Measurements from ENCODE around the gene PLAAT4. TPM values are rescaled to one million over a fixed set of nuclear protein-coding genes. Genes with fewer than 3 reads are reported as not detected.

Gene PLAAT4
- total and polyA plus RNA-seq, 12 donors = 3.3 to 565 (median 9.0) TPM

GRCh38 chr11:63502252-63502820 is 34.3 kb upstream of the PLAAT4 start:
- TF ChIP-seq CTCF (IDR thresholded peaks at IDR 0.05) = no peak
- Histone ChIP-seq H3K4me1 (peaks cover 0 to 51% (median 11%) of the 10 kb centered on the region in 9 donors), H3K27me3 (peaks cover 0 to 2% (median 0%) of the 10 kb centered on the region in 7 donors), H3K9me3 (peaks cover 0 to 29% (median 6%) of the 10 kb centered on the region in 11 donors), H3K36me3 (no peaks in the 10 kb centered on the region), H3K4me3 (no peak overlapping the region), H3K27ac (peak overlapping the region in 1 of 10 donors; percentile 55)
- DNase-seq (no peak), ATAC-seq (no peak)
- intact Hi-C loops (cut with DNase I) = no loop called here
- 55 to 75% methylated on average over 2 of the region's 2 CpGs for WGBS, 2 donors

GRCh38 chr11:63503492-63503891 is 33.1 kb upstream of the PLAAT4 start:
- 77 to 88% methylated on average over 6 of the region's 6 CpGs for WGBS, 2 donors

GRCh38 chr11:63504054-63504453 is 32.6 kb upstream of the PLAAT4 start:
- Histone ChIP-seq H3K36me3 (no peaks in the 10 kb centered on the region), H3K4me3 (no peak overlapping the region), H3K4me1 (peaks cover 0 to 63% (median 11%) of the 10 kb centered on the region in 9 donors), H3K27ac (peak overlapping the region in 1 of 10 donors; percentile 55), H3K27me3 (no peaks in the 10 kb centered on the region), H3K9me3 (peaks cover 0 to 22% (median 6%) of the 10 kb centered on the region in 11 donors)
- TF ChIP-seq CTCF (IDR thresholded peaks at IDR 0.05) = no peak
- 74 to 87% methylated on average over 1 of the region's 1 CpG for WGBS, 2 donors
- ATAC-seq (no peak), DNase-seq (no peak)
- intact Hi-C loops (cut with DNase I) = no loop called here

More at GRCh38 chr11:63503492-63503891, 33.1 kb upstream of the PLAAT4 start:
- Histone ChIP-seq H3K9me3 (peaks cover 0 to 26% (median 6%) of the 10 kb centered on the region in 11 donors), H3K36me3 (no peaks in the 10 kb centered on the region), H3K4me3 (no peak overlapping the region), H3K27me3 (peaks cover 0 to 2% (median 0%) of the 10 kb centered on the region in 7 donors), H3K4me1 (peaks cover 0 to 62% (median 11%) of the 10 kb centered on the region in 9 donors), H3K27ac (peak overlapping the region in 1 of 10 donors; percentile 55)
- DNase-seq (peak in 1 of 2 donors; percentile 27), ATAC-seq (peak in 3 of 8 donors; percentile 35 to 46 (median 36))
- no peak for TF ChIP-seq CTCF (IDR thresholded peaks at IDR 0.05)
- intact Hi-C loops (cut with DNase I) = no loop called here

GRCh38 chr11:63504933-63505586 is 31.5 kb upstream of the PLAAT4 start:
- ATAC-seq = peak in 7 of 8 donors; percentile 26 to 81 (median 68)
- WGBS, 2 donors = 57 to 66% methylated on average over 4 of the region's 4 CpGs
- intact Hi-C loops (cut with DNase I) = no loop called here
- Histone ChIP-seq H3K36me3 (no peaks in the 10 kb centered on the region), H3K4me1 (peaks cover 0 to 63% (median 11%) of the 10 kb centered on the region in 9 donors), H3K4me3 (peak overlapping the region in 1 of 10 donors; percentile 1), H3K27me3 (no peaks in the 10 kb centered on the region), H3K9me3 (peaks cover 0 to 12% (median 2%) of the 10 kb centered on the region in 11 donors), H3K27ac (peak overlapping the region in 1 of 10 donors; percentile 65)
- DNase-seq = peak; percentile 43 to 57
- no peak for TF ChIP-seq CTCF (IDR thresholded peaks at IDR 0.05)
